Psoas muscle (tissue), 8 donors: ENCODE data around the gene USP15. TPM values are rescaled to one million over a fixed set of nuclear protein-coding genes. Genes with fewer than 3 reads are reported as not detected.

ENCODE experiments used
- ATAC-seq, 4 donors: fragments of 200-7000 bp; cut with Tn5 transposase; one replicate each; pipeline ENCODE4 v1.9.1; 2020; ENCODE audit warnings: moderate library complexity in 3 of 4, mild to moderate bottlenecking in 2 of 4
- DNase-seq, 2 donors: peaks; one replicate each; pipeline ENCODE4 v3.0.0-alpha.2; 2020
- H3K27ac ChIP-seq: fragments of 200-600 bp; one replicate; pipeline ENCODE4 v1.8.0; 2022
- H3K27me3 ChIP-seq, 3 donors: fragments of 200-600 bp in 1 of 3; one replicate each; pipeline versions ENCODE4 v1.6.1 to v1.8.0; 2013 to 2022; ENCODE audit warnings: low read length in 2 of 3, mild to moderate bottlenecking in 2 of 3, moderate library complexity in 1 of 3; ENCODE audit not compliant: insufficient read depth in 3 of 3
- H3K36me3 ChIP-seq, 2 donors: fragments of 200-600 bp in 1 of 2; one replicate each; pipeline versions ENCODE4 v1.6.1 to v1.8.0; 2013 to 2022; ENCODE audit warnings: low read depth in 1 of 2, mild to moderate bottlenecking in 1 of 2, moderate library complexity in 1 of 2; ENCODE audit not compliant: insufficient read depth in 1 of 2
- H3K4me1 ChIP-seq: fragments of 200-600 bp; one replicate; pipeline ENCODE4 v1.8.0; 2022
- H3K4me3 ChIP-seq: fragments of 200-600 bp; one replicate; pipeline ENCODE4 v1.8.0; 2022; ENCODE audit warnings: mild to moderate bottlenecking
- H3K9me3 ChIP-seq: fragments of 200-600 bp; one replicate; pipeline ENCODE4 v1.8.0; 2022
- WGBS, 3 donors: extraction: QIAGEN DNeasy Blood & Tissue Kit; methylation state at CpG; one replicate each; pipeline versions ENCODE4 v1.1.6 to v1.1.7; 2013; 5-methylcytosine and 5-hydroxymethylcytosine counted together
- intact Hi-C, 2 donors: fragments of 100-400 bp; cut with DNase I; formaldehyde crosslinking; loops; one replicate each; pipeline versions ENCODE4 v1.11.0 to v1.14.2; 2022
- polyA plus RNA-seq, 3 donors: library from polyadenylated mRNA; stranded (reverse); fragments of 200-250 nt; gene quantifications; one replicate each; pipeline ENCODE4 v1.2.3, GENCODE V29; 2013
- total RNA-seq, 4 donors: library from RNA; stranded (reverse); fragmentation: NEBNext Ultra II Directional in 2 of 4; extraction: Animal tissue kit (Norgen Biotek cat#: 25700) in 2 of 4; gene quantifications; one replicate each; pipeline versions ENCODE4 v1.2.1 to v1.2.4, GENCODE V29; 2021 to 2023
- TF ChIP-seq, protein P1 (sequence below): fragments of 200-600 bp; IDR thresholded peaks from one replicate; pipeline ENCODE4 v1.8.0; 2022; ENCODE audit warnings: antibody characterized with exemption
- donor health status: healthy with polysubstance abuse.
- donor health status: DM: no; HTN: no; CAD: no; lungs with moderate emphysema.
- donor health status: Bipolar disorder and iron deficiency.
- donor health status: healthy.
- donor health status: DM: yes; HTN: yes; CAD: no.
- donor health status: DM: no; HTN: no; CAD: no.
- donor health status: DM: no; HTN: no; CAD: no.
- donor health status: DM: yes; HTN: yes; CAD: no.

Gene USP15
- total and polyA plus RNA-seq, 7 donors, result 27.6 to 65.6 (median 48.7) TPM

- no peak for ATAC-seq
- WGBS, 3 donors, result 94 to 98% (median 97%) methylated on average over 3 of the region's 3 CpGs
- intact Hi-C loops, result loop anchor here (5.0 to 10.0 kb wide), 2 partner anchors 105 to 108 kb away; partner anchors contain the start of gene USP15 (in 2 of the 2)
- Histone ChIP-seq H3K36me3 (no peaks in the 10 kb centered on the region), H3K4me3 (no peak overlapping the region), H3K4me1 (peaks cover 24% of the 10 kb centered on the region), H3K27ac (no peak overlapping the region), H3K9me3 (peaks cover 7% of the 10 kb centered on the region), H3K27me3 (no peaks in the 10 kb centered on the region)
- TF ChIP-seq, protein P1, sequence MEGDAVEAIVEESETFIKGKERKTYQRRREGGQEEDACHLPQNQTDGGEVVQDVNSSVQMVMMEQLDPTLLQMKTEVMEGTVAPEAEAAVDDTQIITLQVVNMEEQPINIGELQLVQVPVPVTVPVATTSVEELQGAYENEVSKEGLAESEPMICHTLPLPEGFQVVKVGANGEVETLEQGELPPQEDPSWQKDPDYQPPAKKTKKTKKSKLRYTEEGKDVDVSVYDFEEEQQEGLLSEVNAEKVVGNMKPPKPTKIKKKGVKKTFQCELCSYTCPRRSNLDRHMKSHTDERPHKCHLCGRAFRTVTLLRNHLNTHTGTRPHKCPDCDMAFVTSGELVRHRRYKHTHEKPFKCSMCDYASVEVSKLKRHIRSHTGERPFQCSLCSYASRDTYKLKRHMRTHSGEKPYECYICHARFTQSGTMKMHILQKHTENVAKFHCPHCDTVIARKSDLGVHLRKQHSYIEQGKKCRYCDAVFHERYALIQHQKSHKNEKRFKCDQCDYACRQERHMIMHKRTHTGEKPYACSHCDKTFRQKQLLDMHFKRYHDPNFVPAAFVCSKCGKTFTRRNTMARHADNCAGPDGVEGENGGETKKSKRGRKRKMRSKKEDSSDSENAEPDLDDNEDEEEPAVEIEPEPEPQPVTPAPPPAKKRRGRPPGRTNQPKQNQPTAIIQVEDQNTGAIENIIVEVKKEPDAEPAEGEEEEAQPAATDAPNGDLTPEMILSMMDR, result no peak
- DNase-seq, result no peak
These were observed 110.0 kb downstream of the USP15 start for GRCh38 chr12:62370189-62370588.

GRCh38 chr12:62371661-62372060, 111.5 kb downstream of the USP15 start:
- no peaks in the 10 kb centered on the region for H3K9me3 ChIP-seq
- intact Hi-C loops, result loop anchor here (5.0 to 10.0 kb wide), 2 partner anchors 107 to 109 kb away; partner anchors contain the start of gene USP15 (in 2 of the 2)

GRCh38 chr12:62372134-62372533, 111.9 kb downstream of the USP15 start:
- peaks cover 24% of the 10 kb centered on the region for H3K4me1 ChIP-seq
- no peaks in the 10 kb centered on the region for H3K27me3 ChIP-seq
- intact Hi-C loops, result loop anchor here (5.0 to 10.0 kb wide), 2 partner anchors 107 to 110 kb away; partner anchors contain the start of gene USP15 (in 2 of the 2)
- 50 to 71% (median 59%) methylated on average over 2 of the region's 2 CpGs for WGBS, 3 donors
- H3K36me3 ChIP-seq, result no peaks in the 10 kb centered on the region
- TF ChIP-seq, protein P1, result no peak
- H3K4me3 ChIP-seq, result peak overlapping the region; percentile 16
- DNase-seq (no peak), ATAC-seq (peak in 2 of 4 donors; percentile 67 to 74)
- no peaks in the 10 kb centered on the region for H3K9me3 ChIP-seq
- peak overlapping the region; percentile 65 for H3K27ac ChIP-seq

More at GRCh38 chr12:62371661-62372060, 111.5 kb downstream of the USP15 start:
- Histone ChIP-seq H3K36me3 (no peaks in the 10 kb centered on the region), H3K4me3 (no peak overlapping the region), H3K27me3 (no peaks in the 10 kb centered on the region), H3K4me1 (peaks cover 24% of the 10 kb centered on the region), H3K27ac (peak overlapping the region; percentile 2)
- 60 to 74% (median 69%) methylated on average over 4 of the region's 4 CpGs for WGBS, 3 donors
- DNase-seq (no peak), ATAC-seq (peak in 2 of 4 donors; percentile 50 to 66)
- TF ChIP-seq, protein P1, result no peak

DNA sequence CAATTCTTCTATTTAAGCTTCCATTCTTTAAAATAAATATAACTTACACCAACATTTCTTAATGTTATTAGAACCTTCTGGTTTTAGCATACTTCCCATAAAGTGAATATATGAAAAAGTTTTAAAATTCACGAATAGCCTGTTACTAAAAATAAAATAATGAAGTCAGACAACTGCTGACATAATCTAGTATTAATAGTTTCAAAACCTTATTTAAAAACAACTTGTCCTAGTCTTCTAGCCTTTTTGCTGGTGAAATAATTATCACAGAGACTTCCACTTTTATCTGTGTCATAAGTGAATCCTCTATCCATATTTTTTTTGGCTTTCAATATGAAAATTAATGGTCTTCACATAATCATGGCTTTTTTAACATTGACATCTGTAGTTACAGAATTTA, 112.6 kb downstream of the USP15 start:
- 4 to 6% (median 5%) methylated on average over 1 of the region's 1 CpG for WGBS, 3 donors
- ATAC-seq (peak in 2 of 4 donors; percentile 38 to 77), DNase-seq (no peak)
- TF ChIP-seq, protein P1, result no peak
- Histone ChIP-seq H3K27me3 (no peaks in the 10 kb centered on the region), H3K4me3 (peak overlapping the region; percentile 16), H3K36me3 (no peaks in the 10 kb centered on the region), H3K27ac (peak overlapping the region; percentile 65), H3K4me1 (peaks cover 24% of the 10 kb centered on the region), H3K9me3 (no peaks in the 10 kb centered on the region)
- intact Hi-C loops, result loop anchor here (5.0 to 10.0 kb wide), 2 partner anchors 108 to 111 kb away; partner anchors contain the start of gene USP15 (in 2 of the 2)
